HepG2 (cell line): ENCODE results near the gene TBL2. TPM values are rescaled to one million over a fixed set of nuclear protein-coding genes. Genes with fewer than 3 reads are reported as not detected.

ENCODE experiments used
- ARHGAP35 ChIP-seq: sonication (generic); formaldehyde crosslinking; IDR thresholded peaks from 2 replicates; pipeline ENCODE4 v1.9.0; 2022; ENCODE audit warnings: mild to moderate bottlenecking, inconsistent platforms, moderate library complexity, missing genetic modification reagents, borderline replicate concordance
- ATF1 ChIP-seq: IDR thresholded peaks from 2 replicates; pipeline ENCODE4 v1.6.1; 2016; ENCODE audit warnings: mild to moderate bottlenecking, control low read depth
- BHLHE40 ChIP-seq: IDR thresholded peaks from 2 replicates; pipeline ENCODE4 v1.6.1; 2011; ENCODE audit warnings: low read length, improper control_type of control experiment
- CBFB ChIP-seq: sonication (generic); formaldehyde crosslinking; IDR thresholded peaks from 2 replicates; pipeline ENCODE4 v1.4.0; 2020; ENCODE audit warnings: missing genetic modification reagents
- CHD2 ChIP-seq: IDR thresholded peaks from 2 replicates; pipeline ENCODE4 v1.6.1; 2011; ENCODE audit warnings: low read depth, low read length, improper control_type of control experiment
- DDIT3 ChIP-seq: sonication (generic); formaldehyde crosslinking; IDR thresholded peaks from 2 replicates; pipeline ENCODE4 v1.4.0; 2020; ENCODE audit warnings: mild to moderate bottlenecking, missing genetic modification reagents
- ETV6 ChIP-seq: sonication (generic); formaldehyde crosslinking; conservative IDR thresholded peaks from 2 replicates; pipeline ENCODE4 v1.4.0; 2020; ENCODE audit warnings: missing genetic modification reagents
- FOXO1 ChIP-seq: sonication (generic); formaldehyde crosslinking; IDR thresholded peaks from 2 replicates; pipeline ENCODE4 v1.4.0; 2020; ENCODE audit warnings: missing genetic modification reagents
- GTF3A ChIP-seq: sonication (generic); formaldehyde crosslinking; conservative IDR thresholded peaks from 2 replicates; pipeline ENCODE4 v1.4.0; 2020; ENCODE audit warnings: mild to moderate bottlenecking, missing genetic modification reagents
- JDP2 ChIP-seq: sonication (generic); formaldehyde crosslinking; IDR thresholded peaks from 2 replicates; pipeline ENCODE4 v1.8.1; 2022; ENCODE audit warnings: missing genetic modification reagents, borderline replicate concordance
- KLF12 ChIP-seq: sonication (generic); formaldehyde crosslinking; IDR thresholded peaks from 2 replicates; pipeline ENCODE4 v1.4.0; 2020; ENCODE audit warnings: missing genetic modification reagents, borderline replicate concordance
- MYPOP ChIP-seq: sonication (generic); formaldehyde crosslinking; IDR thresholded peaks from 2 replicates; pipeline ENCODE4 v1.8.1; 2023; ENCODE audit warnings: mild to moderate bottlenecking, moderate library complexity, missing genetic modification reagents
- NONO ChIP-seq, 2 experiments: fragments of 450-650 bp in 1 of 2; sonication (generic) in 1 of 2; formaldehyde crosslinking in 1 of 2; IDR thresholded peaks in 1 of 2; conservative IDR thresholded peaks in 1 of 2; 2 replicates each; pipeline versions ENCODE4 v1.6.1 to v1.8.0; 2017 to 2022; ENCODE audit warnings: mild to moderate bottlenecking in 1 of 2, missing genetic modification reagents in 1 of 2, moderate library complexity in 1 of 2
- PRMT3 ChIP-seq: sonication (generic); formaldehyde crosslinking; IDR thresholded peaks from 2 replicates; pipeline ENCODE4 v1.8.1; 2022; ENCODE audit warnings: low read depth, mild to moderate bottlenecking, moderate library complexity, missing genetic modification reagents, borderline replicate concordance
- SOX6 ChIP-seq, 2 experiments: fragments of 450-650 bp in 1 of 2; sonication (generic) in 1 of 2; formaldehyde crosslinking in 1 of 2; IDR thresholded peaks; 2 replicates each; pipeline versions ENCODE4 v1.4.0 to v1.6.1; 2017 to 2020; ENCODE audit warnings: antibody characterized with exemption in 1 of 2, mild to moderate bottlenecking in 1 of 2, missing genetic modification reagents in 1 of 2
- SRSF4 ChIP-seq: fragments of 200-400 bp; formaldehyde crosslinking; IDR thresholded peaks from one replicate; pipeline ENCODE4 v1.6.1; 2018; ENCODE audit warnings: mild to moderate bottlenecking, low read depth, low read length, moderate library complexity; ENCODE audit not compliant: poor library complexity, severe bottlenecking
- TRIM22 ChIP-seq: fragments of 450-650 bp; IDR thresholded peaks from 2 replicates; pipeline ENCODE4 v1.6.1; 2017
- ZBTB34 ChIP-seq: sonication (generic); formaldehyde crosslinking; IDR thresholded peaks from 2 replicates; pipeline ENCODE4 v1.8.0; 2022; ENCODE audit warnings: mild to moderate bottlenecking, missing genetic modification reagents
- ZNF460 ChIP-seq: sonication (generic); formaldehyde crosslinking; IDR thresholded peaks from 2 replicates; pipeline ENCODE4 v1.5.1; 2020; ENCODE audit warnings: missing genetic modification reagents, mild to moderate bottlenecking, borderline replicate concordance
- ZNF563 ChIP-seq: sonication (generic); formaldehyde crosslinking; IDR thresholded peaks from 2 replicates; pipeline ENCODE4 v1.8.0; 2022; ENCODE audit warnings: mild to moderate bottlenecking, moderate library complexity, missing genetic modification reagents
- ZSCAN12 ChIP-seq: sonication (generic); formaldehyde crosslinking; IDR thresholded peaks from 2 replicates; pipeline ENCODE4 v1.9.0; 2021; ENCODE audit warnings: mild to moderate bottlenecking, missing genetic modification reagents
- polyA plus RNA-seq, 8 experiments: library from polyadenylated mRNA; depleted of rRNA in 3 of 8; stranded (reverse) in 7 of 8; unstranded in 1 of 8; fragments of >200 nt; fragmentation: Illumina TruSeq in 4 of 8; extraction: Trizol in 4 of 8; gene quantifications; 2 replicates each; pipeline versions ENCODE4 v1.2.1 to v1.2.3, GENCODE V29; 2011 to 2016; ENCODE audit warnings: low read depth in 4 of 8, missing spikeins in 1 of 8, mixed read lengths in 1 of 8; ENCODE audit not compliant: insufficient read depth in 1 of 8
- total RNA-seq, 5 experiments: library from RNA; depleted of rRNA; stranded (reverse); fragments of >200 nt; fragmentation: Illumina TruSeq; extraction: Trizol; gene quantifications; 2 replicates each; pipeline ENCODE4 v1.2.3, GENCODE V29; 2016; ENCODE audit warnings: low read depth in 1 of 5
- TF ChIP-seq, protein P1 (sequence below): IDR thresholded peaks from 2 replicates; pipeline ENCODE4 v1.6.1; 2016; ENCODE audit warnings: mild to moderate bottlenecking, missing biosample characterization, missing genetic modification reagents
- TF ChIP-seq, protein P2 (sequence below): sonication (generic); formaldehyde crosslinking; IDR thresholded peaks from 2 replicates; pipeline ENCODE4 v1.8.1; 2022; ENCODE audit warnings: mild to moderate bottlenecking, missing genetic modification reagents

TBL2 gene
- total and polyA plus RNA-seq, 2 of the 13 experiments (the other 11 are each of a cell fraction or from before 2014, with no cell fraction given), result 43.4 to 47.2 TPM

GRCh38 chr7:73557397-73558257, 20.8 kb downstream of the TBL2 start, which contains the start of gene BCL7B (continued):
- TF ChIP-seq ZBTB34 (CRISPR knock-in tag) (no peak), ZNF460 (CRISPR knock-in tag) (peak; percentile 17; the same call in 1 of the 2 replicates), ZNF563 (CRISPR knock-in tag) (peak; percentile 98), ETV6 (CRISPR knock-in tag) (no peak; the same call in 1 of the 2 replicates), PRMT3 (CRISPR knock-in tag) (0 out of 2 replicates have a peak, but pooled peaks have one; percentile 57), SRSF4 (no peak), MYPOP (CRISPR knock-in tag) (peak; percentile 75), KLF12 (CRISPR knock-in tag) (peak; percentile 91; the same call in 1 of the 2 replicates), NONO (IDR thresholded peaks at IDR 0.05) (no peak), NONO (CRISPR knock-in tag; conservative IDR thresholded peaks at IDR 0.05) (peak; percentile 67), SOX6 (IDR thresholded peaks at IDR 0.05) (no peak), SOX6 (CRISPR knock-in tag; IDR thresholded peaks at IDR 0.05) (peak; percentile 70), CHD2 (no peak), TRIM22 (no peak), ARHGAP35 (peak; percentile 89), CBFB (peak; percentile 79), JDP2 (CRISPR knock-in tag) (peak; percentile 47; the same call in 1 of the 2 replicates), GTF3A (CRISPR knock-in tag) (no peak), ATF1 (CRISPR knock-in tag) (no peak), FOXO1 (CRISPR knock-in tag) (no peak; the same call in 1 of the 2 replicates), DDIT3 (no peak), ZSCAN12 (CRISPR knock-in tag) (peak; percentile 89; the same call in 1 of the 2 replicates), BHLHE40 (peak; percentile 50; the same call in 1 of the 2 replicates)
- TF ChIP-seq, protein P1, sequence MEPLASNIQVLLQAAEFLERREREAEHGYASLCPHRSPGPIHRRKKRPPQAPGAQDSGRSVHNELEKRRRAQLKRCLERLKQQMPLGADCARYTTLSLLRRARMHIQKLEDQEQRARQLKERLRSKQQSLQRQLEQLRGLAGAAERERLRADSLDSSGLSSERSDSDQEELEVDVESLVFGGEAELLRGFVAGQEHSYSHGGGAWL, result peak; percentile 80; the same call in 1 of the 2 replicates
- TF ChIP-seq, protein P2, sequence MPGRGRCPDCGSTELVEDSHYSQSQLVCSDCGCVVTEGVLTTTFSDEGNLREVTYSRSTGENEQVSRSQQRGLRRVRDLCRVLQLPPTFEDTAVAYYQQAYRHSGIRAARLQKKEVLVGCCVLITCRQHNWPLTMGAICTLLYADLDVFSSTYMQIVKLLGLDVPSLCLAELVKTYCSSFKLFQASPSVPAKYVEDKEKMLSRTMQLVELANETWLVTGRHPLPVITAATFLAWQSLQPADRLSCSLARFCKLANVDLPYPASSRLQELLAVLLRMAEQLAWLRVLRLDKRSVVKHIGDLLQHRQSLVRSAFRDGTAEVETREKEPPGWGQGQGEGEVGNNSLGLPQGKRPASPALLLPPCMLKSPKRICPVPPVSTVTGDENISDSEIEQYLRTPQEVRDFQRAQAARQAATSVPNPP (CRISPR knock-in tag), result no peak
